GM23338 (cell line): Measurements from ENCODE around the gene CLEC7A.

ENCODE experiments used
- CREB1 ChIP-seq: fragments of 250-450 bp; sonication (Bioruptor Pico); IDR thresholded peaks from 2 replicates; pipeline ENCODE4 v1.5.0; 2020; ENCODE audit warnings: low read depth, mild to moderate bottlenecking, moderate library complexity
- CTCF ChIP-seq, 2 experiments: fragments of 200-600 bp in 1 of 2; sonication (generic) in 1 of 2; conservative IDR thresholded peaks; 2 replicates each; pipeline versions ENCODE4 v1.5.1 to v1.6.1; 2016 to 2017; ENCODE audit warnings: antibody characterized with exemption in 2 of 2, low read depth in 2 of 2, mild to moderate bottlenecking in 2 of 2, moderate library complexity in 1 of 2
- EZH2 ChIP-seq: fragments of 200-600 bp; sonication (generic); IDR thresholded peaks from one replicate; pipeline ENCODE4 v1.8.0; 2017; ENCODE audit warnings: antibody characterized with exemption, mild to moderate bottlenecking, low read depth; ENCODE audit not compliant: unreplicated experiment
- EZH2phosphoT487 ChIP-seq: fragments of 200-600 bp; sonication (generic); IDR thresholded peaks from one replicate; pipeline ENCODE4 v1.8.1; 2018; ENCODE audit warnings: antibody characterized with exemption; ENCODE audit not compliant: unreplicated experiment
- JUNB ChIP-seq: IDR thresholded peaks from one replicate; pipeline ENCODE4 v1.6.1; 2016; ENCODE audit warnings: antibody characterized with exemption; ENCODE audit not compliant: unreplicated experiment
- NANOG ChIP-seq: IDR thresholded peaks from 2 replicates; pipeline ENCODE4 v1.6.1; 2016; ENCODE audit warnings: antibody characterized with exemption, borderline replicate concordance
- POLR2AphosphoS5 ChIP-seq: IDR thresholded peaks from 2 replicates; pipeline ENCODE4 v1.6.1; 2016; ENCODE audit warnings: antibody characterized with exemption, low read depth
- REST ChIP-seq: IDR thresholded peaks from one replicate; pipeline ENCODE4 v1.6.1; 2018; ENCODE audit warnings: antibody characterized with exemption; ENCODE audit not compliant: unreplicated experiment
- STAT1 ChIP-seq: IDR thresholded peaks from one replicate; pipeline ENCODE4 v1.6.1; 2016; ENCODE audit warnings: antibody characterized with exemption; ENCODE audit not compliant: unreplicated experiment
- ZNF331 ChIP-seq: fragments of 250-450 bp; sonication (Bioruptor Pico); IDR thresholded peaks from 2 replicates; pipeline ENCODE4 v1.5.0; 2020; ENCODE audit warnings: low read depth, mild to moderate bottlenecking, moderate library complexity

GRCh38 chr12:10130042-10130441 is at the start of gene CLEC7A:
- no peak for TF ChIP-seq POLR2AphosphoS5
- no peak for TF ChIP-seq REST
- no peak for TF ChIP-seq CTCF (conservative IDR thresholded peaks at IDR 0.05; ENCODE audit: low read depth in 2 of 2)
- TF ChIP-seq STAT1: no peak
- TF ChIP-seq CREB1: no peak
- TF ChIP-seq ZNF331: no peak
- TF ChIP-seq EZH2: no peak
- TF ChIP-seq EZH2phosphoT487: no peak
- TF ChIP-seq JUNB: no peak
- TF ChIP-seq NANOG: no peak
